Measurements from ENCODE around the gene COPS8. TPM values are rescaled to one million over a fixed set of nuclear protein-coding genes. Genes with fewer than 3 reads are reported as not detected.
A peak's percentile ranks its signal among the peaks of the same experiment; 100 is the strongest.

COPS8 gene
- polyA plus RNA-seq, 1 of the 3 experiments (the other 2 are of a cell fraction) = 107 TPM

GRCh38 chr2:237092920-237093781 lies 7.5 kb downstream of the COPS8 start:
- Histone ChIP-seq H3K4me2 (no peak overlapping the region; the same call in 1 of the 2 replicates), H3K27ac (ENCODE audit: low read depth in 2 of 2, low read length in 1 of 2) (peak overlapping the region in 1 of 2 experiments; percentile 45; a peak in 3 of 4 replicates), H3K79me2 (ENCODE audit: insufficient read depth) (peaks cover 82% of the 10 kb centered on the region), H3K4me1 (ENCODE audit: control insufficient read depth in 1 of 2, insufficient read depth in 2 of 2, low read depth in 1 of 2, low read length in 1 of 2) (peaks cover 0 to 14% of the 10 kb centered on the region in 2 experiments; a peak in 2 of 4 replicates), H2AFZ (ENCODE audit: low read depth) (no peak overlapping the region), H3K9me3 (no peaks in the 10 kb centered on the region), H3K9ac (no peak overlapping the region), H3K4me3 (ENCODE audit: low read depth in 2 of 2, low read length in 1 of 2) (no peak overlapping the region), H4K20me1 (ENCODE audit: insufficient read depth) (no peaks in the 10 kb centered on the region), H3K27me3 (ENCODE audit: insufficient read depth) (no peaks in the 10 kb centered on the region), H3K9me2 (no peaks in the 10 kb centered on the region), H3K36me3 (replicated peaks in 1 of 2; ENCODE audit: control insufficient read depth in 1 of 2, insufficient read depth in 2 of 2, low read length in 1 of 2) (peaks cover 64 to 85% of the 10 kb centered on the region in 2 experiments), H3F3A (replicated peaks; ENCODE audit: insufficient read depth) (peaks cover 36% of the 10 kb centered on the region)
- WGBS (ENCODE audit: low lambda C conversion rate) = 59% methylated on average over 9 of the region's 9 CpGs
- ChIA-PET POLR2A (no interaction called here), CTCF (interaction anchor here (0.7 to 1.3 kb wide), 7 partner anchors 9 to 483 kb away, joined by 3 to 10 read pairs (median 3); no protein-coding TSS in a partner anchor)
- no peak for TF ChIP-seq REST (IDR thresholded peaks at IDR 0.05; ENCODE audit: low read depth, low read length)
- TF ChIP-seq MXI1 (IDR thresholded peaks at IDR 0.05; ENCODE audit: low read depth, low read length) = no peak
- peak; percentile 80 for TF ChIP-seq CTCF (IDR thresholded peaks at IDR 0.05)
- TF ChIP-seq MAX (IDR thresholded peaks at IDR 0.05; ENCODE audit: low read depth) = no peak
- TF ChIP-seq RAD21 (IDR thresholded peaks at IDR 0.05; ENCODE audit: low read length) = peak; percentile 81
- TF ChIP-seq ZBTB33 (IDR thresholded peaks at IDR 0.05; ENCODE audit: borderline replicate concordance, low read depth) = no peak
- peak; percentile 73 for TF ChIP-seq SMC3 (IDR thresholded peaks at IDR 0.05; ENCODE audit: low read depth, low read length)
- TF ChIP-seq FOSL2 (IDR thresholded peaks at IDR 0.05; ENCODE audit: borderline replicate concordance, low read depth) = no peak
- no peak for TF ChIP-seq NFIC (IDR thresholded peaks at IDR 0.05; ENCODE audit: borderline replicate concordance)
- peak; percentile 47 for DNase-seq

All from SK-N-SH (cell line).